Occipital lobe (tissue), 2 donors: ENCODE results near the gene DENND5B. TPM values are rescaled to one million over a fixed set of nuclear protein-coding genes. Genes with fewer than 3 reads are reported as not detected.
"Not testable (repeated sequence)": the region's sequence is repeated elsewhere in the genome, so short reads cannot be mapped to it uniquely, and the experiment has no call there.

Source experiments
- DNase-seq: peaks from one replicate; lab custom pipeline; 2025; lab: John Stamatoyannopoulos, UW
- total RNA-seq: library from RNA; depleted of rRNA; stranded (reverse); fragments of >200 nt; gene quantifications from one replicate; pipeline ENCODE4 v1.2.3, GENCODE V29; 2014

Gene DENND5B
- total RNA-seq, 1 donor from 2014 or later = 57.1 TPM

- DNase-seq = no peak
These were observed 84.2 kb downstream of the DENND5B start for GRCh38 chr12:31506515-31507306.

- DNase-seq = no peak
These were observed 86.2 kb downstream of the DENND5B start for GRCh38 chr12:31504625-31505222.

GRCh38 chr12:31501014-31501413, 89.9 kb downstream of the DENND5B start:
- not testable (repeated sequence) for DNase-seq

DNA sequence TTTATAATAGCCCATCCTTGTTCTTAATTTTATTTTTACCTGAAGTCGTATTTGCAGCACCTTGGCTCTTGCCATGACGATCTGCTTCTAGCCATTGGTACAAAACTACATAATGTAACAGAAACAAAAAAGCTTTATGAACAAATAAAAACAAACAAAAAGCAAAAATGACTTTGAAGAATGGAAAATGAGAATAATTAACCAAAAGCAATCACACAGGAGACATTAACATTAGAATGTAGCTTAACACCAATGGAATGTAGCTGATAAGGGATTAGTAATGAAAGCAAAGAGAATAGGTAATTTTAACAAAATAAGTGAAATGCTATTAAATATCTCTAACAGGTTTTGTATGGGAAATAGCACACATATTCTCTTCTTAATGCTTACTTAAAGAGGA, 91.4 kb downstream of the DENND5B start:
- DNase-seq = no peak

DNA sequence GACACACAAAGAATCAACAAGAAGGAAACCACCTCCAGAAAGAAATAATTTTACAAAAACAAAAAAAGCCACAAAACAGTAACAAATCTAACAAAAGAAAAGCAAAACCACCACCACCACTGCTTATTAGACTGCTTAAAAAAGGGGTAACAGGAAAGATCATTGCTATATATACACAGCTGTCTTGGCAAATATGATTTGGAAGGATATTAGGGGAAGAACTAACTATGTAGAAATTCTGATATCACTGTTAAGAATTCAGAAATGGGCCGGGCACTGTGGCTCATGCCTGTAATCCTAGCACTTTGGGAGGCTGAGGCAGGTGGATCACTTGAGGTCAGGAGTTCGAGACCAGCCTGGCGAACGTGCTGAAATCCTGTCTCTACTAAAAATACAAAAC, 92.5 kb downstream of the DENND5B start:
- DNase-seq = no peak

DNA sequence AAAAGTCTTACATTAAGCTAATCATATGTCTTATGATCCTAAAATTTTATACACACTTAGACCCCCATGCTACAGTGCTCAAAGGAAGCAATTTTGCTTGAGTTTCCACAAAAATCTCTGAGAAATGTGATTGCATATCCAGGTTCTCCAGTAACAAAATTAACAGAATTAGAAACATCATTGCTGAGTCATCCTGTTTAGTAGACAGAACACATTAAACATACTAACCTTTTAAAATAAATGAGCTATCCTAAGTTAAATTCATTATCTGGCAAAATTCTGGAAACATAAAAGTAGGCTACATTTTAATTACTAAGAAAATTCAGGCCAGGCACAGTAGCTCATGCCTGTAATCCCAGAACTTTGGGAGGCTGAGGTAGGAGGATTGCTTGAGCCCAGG, 94.7 kb downstream of the DENND5B start:
- no peak for DNase-seq

DNA sequence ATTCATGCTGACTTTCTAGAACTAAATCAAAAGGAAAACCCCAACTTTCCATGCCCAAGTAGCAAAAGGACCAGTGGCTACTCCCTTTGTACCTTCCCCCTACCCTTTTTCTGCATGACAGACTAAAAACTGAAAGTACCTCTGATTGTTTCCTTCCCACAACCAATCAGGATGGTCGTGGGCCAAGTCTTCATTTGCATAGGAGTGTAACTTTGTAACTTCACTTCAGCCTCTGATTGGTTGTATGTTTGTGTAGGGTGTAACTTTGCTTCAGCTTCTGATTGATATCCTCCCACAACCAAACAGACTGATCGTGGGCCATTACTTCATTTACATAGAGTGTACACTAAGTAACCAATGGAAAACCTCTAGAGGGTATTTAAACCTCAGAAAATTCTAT, 96.5 kb downstream of the DENND5B start:
- no peak for DNase-seq

GRCh38 chr12:31492599-31493196, 98.2 kb downstream of the DENND5B start:
- DNase-seq = no peak

- no peak for DNase-seq
These were observed 98.9 kb downstream of the DENND5B start for GRCh38 chr12:31491841-31492598.

GRCh38 chr12:31491241-31491794, 99.6 kb downstream of the DENND5B start:
- DNase-seq = no peak

DNA sequence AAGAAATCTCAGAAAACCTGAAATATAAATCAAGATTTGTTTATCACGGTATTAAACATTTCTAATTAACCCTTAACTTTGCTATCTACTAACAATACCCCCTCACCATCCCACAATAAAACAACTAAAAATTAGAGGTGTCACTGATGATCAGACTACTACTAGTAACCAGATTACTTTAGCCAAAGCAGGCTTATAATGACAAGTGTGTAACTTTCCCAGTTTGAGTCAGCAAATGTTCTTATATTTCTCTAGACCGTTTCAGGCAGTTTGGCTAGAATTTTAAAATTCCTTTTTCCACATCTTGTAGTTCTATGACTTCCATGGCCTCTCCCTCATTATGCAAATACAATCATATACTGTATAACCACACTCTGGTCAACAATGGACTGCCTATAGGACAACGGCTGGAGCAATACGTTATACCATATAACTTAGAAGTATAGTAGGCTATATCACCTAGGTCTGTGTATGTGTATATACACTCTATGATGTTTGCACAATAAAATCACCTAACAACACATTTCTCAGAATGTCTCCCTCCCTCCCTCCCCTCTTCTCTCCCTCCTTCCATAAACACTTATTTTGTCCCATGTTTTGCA, 102.1 kb downstream of the DENND5B start:
- no peak for DNase-seq

DNA sequence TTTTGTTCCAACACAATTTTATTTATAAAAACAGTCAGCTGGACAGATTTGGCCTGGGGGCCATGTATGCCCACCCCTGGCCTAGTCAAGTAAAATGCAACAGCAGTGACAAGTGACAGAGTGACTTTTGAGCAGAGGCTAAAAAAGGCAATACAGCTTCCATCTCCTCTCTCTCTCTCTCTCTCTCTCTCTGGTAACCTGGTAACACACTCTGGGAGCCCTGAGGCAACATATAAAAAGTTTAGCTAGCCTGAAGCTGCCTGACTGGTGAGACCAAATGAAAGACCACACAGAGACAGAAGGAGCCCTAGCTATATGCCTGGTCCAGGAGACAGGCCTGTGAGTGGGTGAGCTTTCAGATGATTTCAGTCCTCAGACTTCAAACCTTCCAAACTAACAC, 105.4 kb downstream of the DENND5B start:
- DNase-seq = no peak

DNA sequence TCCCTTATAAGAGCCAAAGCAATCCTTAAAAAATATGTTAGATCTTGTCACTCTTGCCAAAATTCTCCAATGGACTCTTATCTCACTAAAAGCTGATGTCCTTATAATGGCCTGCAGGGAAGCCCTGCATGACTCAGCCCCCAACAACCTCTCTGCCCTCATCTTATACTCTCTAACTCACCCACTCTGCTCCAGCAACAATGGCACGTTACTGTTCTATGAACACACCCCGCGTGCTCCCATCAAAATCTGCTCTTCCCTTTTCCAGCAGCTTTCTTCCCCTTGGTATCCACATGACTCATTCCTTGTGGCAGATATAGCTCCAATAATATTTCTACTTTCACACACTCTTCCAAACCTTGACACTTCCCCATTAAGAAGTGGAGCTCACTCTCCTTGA, 108.1 kb downstream of the DENND5B start:
- no peak for DNase-seq

GRCh38 chr12:31481415-31481814, 109.5 kb downstream of the DENND5B start:
- no peak for DNase-seq

DNA sequence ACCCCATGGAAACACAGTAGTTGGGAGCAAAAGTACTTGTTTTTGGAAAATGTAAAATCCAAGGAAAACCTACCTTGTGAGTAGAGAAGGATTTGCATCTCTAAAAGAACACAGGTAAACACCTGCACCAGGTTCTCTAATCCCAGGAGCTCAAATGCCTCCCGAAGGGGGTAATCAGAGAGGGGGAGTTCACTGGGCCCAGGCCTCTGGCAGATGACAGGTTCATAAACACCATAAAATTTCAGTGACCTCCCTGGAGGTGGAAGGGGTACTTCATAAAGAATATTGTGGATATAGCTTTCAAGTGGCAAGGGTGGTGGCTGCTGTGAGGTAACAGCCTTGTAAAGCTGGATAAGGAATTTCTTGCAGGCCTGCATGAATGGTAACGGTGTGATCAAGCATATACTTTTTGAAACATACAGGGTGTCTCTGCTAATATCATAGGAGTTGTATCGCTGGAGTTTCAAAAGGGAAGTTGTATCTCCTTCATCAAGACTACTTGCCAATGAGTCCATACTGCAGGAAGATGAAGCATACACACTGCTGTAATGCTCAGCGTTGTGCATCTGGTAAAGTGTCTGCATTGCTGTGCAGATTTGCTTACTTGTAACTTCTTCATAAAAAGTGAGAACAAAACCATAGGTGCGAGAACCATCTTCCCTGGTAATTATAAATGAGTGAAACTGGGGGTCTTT, 111.3 kb downstream of the DENND5B start:
- DNase-seq = no peak

- DNase-seq = no peak
These were observed 112.0 kb downstream of the DENND5B start for GRCh38 chr12:31478898-31479297.

GRCh38 chr12:31478425-31478824, 112.5 kb downstream of the DENND5B start:
- DNase-seq = no peak

GRCh38 chr12:31477687-31478086, 113.2 kb downstream of the DENND5B start:
- DNase-seq = no peak

DNA sequence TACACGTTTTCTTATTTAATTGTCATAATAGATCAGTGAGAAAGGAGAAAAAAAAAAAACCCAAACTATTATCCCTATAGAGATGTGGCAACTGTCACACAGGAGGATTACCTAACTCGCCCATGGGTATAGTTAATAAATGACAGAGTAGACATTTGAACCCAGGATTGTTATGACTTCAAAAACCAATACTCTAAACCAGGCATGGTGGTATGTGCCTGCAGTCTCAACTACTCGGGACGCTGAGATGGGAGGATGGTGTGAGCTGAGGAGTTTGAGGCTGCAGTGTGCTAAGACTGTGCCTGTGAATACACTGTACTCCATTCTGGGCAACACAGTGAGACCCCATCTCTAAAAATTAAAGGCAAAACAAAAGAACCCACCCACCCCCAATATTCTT, 114.5 kb downstream of the DENND5B start:
- no peak for DNase-seq

GRCh38 chr12:31475610-31476009, 115.3 kb downstream of the DENND5B start:
- not testable (repeated sequence) for DNase-seq

GRCh38 chr12:31474751-31475150, 116.2 kb downstream of the DENND5B start:
- DNase-seq = no peak
